Measurements from ENCODE around the gene PPIF. TPM values are rescaled to one million over a fixed set of nuclear protein-coding genes. Genes with fewer than 3 reads are reported as not detected.

Gene PPIF
- total RNA-seq, 1 experiment from 2014 or later, result 133 TPM

DNA sequence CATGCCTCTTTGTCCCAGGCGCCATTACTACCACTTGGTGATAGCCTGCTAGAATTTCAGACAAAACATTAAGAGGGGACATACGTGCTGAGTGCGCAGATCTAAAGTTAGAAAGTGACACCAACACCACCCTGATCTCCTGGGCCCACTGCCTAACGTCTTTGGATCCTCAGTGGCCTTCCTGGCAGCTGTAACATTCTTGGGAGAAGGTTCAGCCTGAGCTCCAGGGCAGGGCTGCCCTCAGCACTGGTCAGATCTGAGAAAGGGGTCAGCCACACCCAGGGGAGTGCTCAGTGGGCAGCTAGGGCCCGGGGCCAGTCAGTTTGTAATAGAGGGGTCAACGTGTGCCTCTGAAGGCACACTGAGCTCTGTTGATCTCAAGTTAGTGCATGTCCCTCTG, 49.8 kb downstream of the PPIF start:
- no peaks in the 10 kb centered on the region for H3K9me3 Mint-ChIP-seq (ENCODE audit: unreplicated experiment)
- intact Hi-C loops (cut with micrococcal nuclease; ENCODE audit: unreplicated experiment), result no loop called here
- H3K36me3 Mint-ChIP-seq (ENCODE audit: insufficient read depth, unreplicated experiment), result no peaks in the 10 kb centered on the region
- no peaks in the 10 kb centered on the region for H3K9me3 ChIP-seq
- H3K27me3 ChIP-seq (replicated peaks; ENCODE audit: control insufficient read depth, insufficient read depth, low read length), result no peaks in the 10 kb centered on the region
- BruUV-seq (replicated peaks), result no TSS peak
- H3K27me3 Mint-ChIP-seq (ENCODE audit: insufficient read depth, unreplicated experiment), result no peaks in the 10 kb centered on the region
- H3K27ac Mint-ChIP-seq (ENCODE audit: unreplicated experiment), result no peak overlapping the region
- no peaks in the 10 kb centered on the region for H3K36me3 ChIP-seq (ENCODE audit: control insufficient read depth, insufficient read depth, low read length)
- ChIA-PET CTCF (no interaction called here), POLR2A (no interaction called here)
- peaks cover 13% of the 10 kb centered on the region for H3K4me1 Mint-ChIP-seq (ENCODE audit: low read depth, unreplicated experiment)
- DNase-seq, result no peak
- H3K4me3 ChIP-seq (ENCODE audit: low read depth, low read length), result no peak overlapping the region
- no peak overlapping the region for H3K4me3 Mint-ChIP-seq (ENCODE audit: unreplicated experiment)
- no peak for TF ChIP-seq CTCF (IDR thresholded peaks at IDR 0.05; ENCODE audit: insufficient read depth in 1 of 2, low read depth in 1 of 2, low read length in 1 of 2, severe bottlenecking in 1 of 2, unreplicated experiment in 1 of 2)
- H3K4me1 ChIP-seq, result no peaks in the 10 kb centered on the region

DNA sequence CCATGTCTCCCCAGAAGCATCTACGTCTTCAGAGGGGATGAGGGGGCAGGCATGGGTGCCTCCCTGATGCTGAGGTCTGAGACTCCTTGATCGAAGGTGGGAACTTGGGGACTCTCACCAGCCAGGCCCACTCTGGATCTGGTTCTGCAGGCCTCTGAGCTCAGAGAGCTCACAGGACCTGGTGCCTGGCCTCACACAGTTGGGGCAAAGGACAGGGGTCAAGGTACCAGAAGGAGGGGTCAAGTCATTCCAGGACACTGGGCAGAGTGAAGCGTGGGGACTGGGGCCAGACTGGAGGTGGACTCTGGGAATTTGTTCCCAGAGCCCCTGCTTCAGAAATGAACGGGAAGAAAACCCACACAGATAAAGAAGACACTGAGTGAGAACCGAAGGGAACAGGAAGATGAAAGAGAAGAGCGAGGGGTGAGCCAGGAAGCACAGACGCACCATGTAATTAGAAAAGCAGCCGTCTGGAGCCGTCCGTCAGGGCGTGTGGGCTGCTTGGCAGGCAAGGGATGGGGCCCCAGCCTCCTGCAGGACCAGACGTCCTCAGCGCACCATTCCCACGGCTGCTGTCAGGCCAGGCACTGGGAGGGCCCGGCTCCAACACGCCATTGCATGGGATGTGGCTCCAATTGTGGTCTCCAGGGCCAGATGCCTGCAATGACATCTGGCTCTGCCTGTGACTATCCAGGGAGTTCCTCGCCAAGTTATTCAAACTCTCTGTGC, 50.5 kb downstream of the PPIF start:
- ChIA-PET POLR2A (no interaction called here), CTCF (interaction anchor here (0.6 kb wide), 1 partner anchor 19 kb away, joined by 3 read pairs; no protein-coding TSS in a partner anchor)
- TF ChIP-seq CTCF (IDR thresholded peaks at IDR 0.05; ENCODE audit: insufficient read depth in 1 of 2, low read depth in 1 of 2, low read length in 1 of 2, severe bottlenecking in 1 of 2, unreplicated experiment in 1 of 2), result no peak
- Mint-ChIP-seq H3K4me1 (ENCODE audit: low read depth, unreplicated experiment) (peaks cover 13% of the 10 kb centered on the region), H3K9me3 (ENCODE audit: unreplicated experiment) (no peaks in the 10 kb centered on the region), H3K27ac (ENCODE audit: unreplicated experiment) (no peak overlapping the region), H3K4me3 (ENCODE audit: unreplicated experiment) (no peak overlapping the region), H3K27me3 (ENCODE audit: insufficient read depth, unreplicated experiment) (no peaks in the 10 kb centered on the region), H3K36me3 (ENCODE audit: insufficient read depth, unreplicated experiment) (no peaks in the 10 kb centered on the region)
- no peak overlapping the region for H3K4me3 ChIP-seq (ENCODE audit: low read depth, low read length)
- H3K4me1 ChIP-seq, result no peaks in the 10 kb centered on the region
- DNase-seq, result no peak
- no peaks in the 10 kb centered on the region for H3K9me3 ChIP-seq
- intact Hi-C loops (cut with micrococcal nuclease; ENCODE audit: unreplicated experiment), result no loop called here
- no TSS peak for BruUV-seq (replicated peaks)
- H3K27me3 ChIP-seq (replicated peaks; ENCODE audit: control insufficient read depth, insufficient read depth, low read length), result no peaks in the 10 kb centered on the region
- H3K36me3 ChIP-seq (ENCODE audit: control insufficient read depth, insufficient read depth, low read length), result no peaks in the 10 kb centered on the region

- no peak overlapping the region for H3K4me3 Mint-ChIP-seq (ENCODE audit: unreplicated experiment)
- H3K9me3 ChIP-seq, result no peaks in the 10 kb centered on the region
- H3K9me3 Mint-ChIP-seq (ENCODE audit: unreplicated experiment), result no peaks in the 10 kb centered on the region
- TF ChIP-seq CTCF (IDR thresholded peaks at IDR 0.05; ENCODE audit: insufficient read depth in 1 of 2, low read depth in 1 of 2, low read length in 1 of 2, severe bottlenecking in 1 of 2, unreplicated experiment in 1 of 2), result no peak
- ChIA-PET POLR2A (no interaction called here), CTCF (no interaction called here)
- H3K27me3 Mint-ChIP-seq (ENCODE audit: insufficient read depth, unreplicated experiment), result no peaks in the 10 kb centered on the region
- H3K36me3 Mint-ChIP-seq (ENCODE audit: insufficient read depth, unreplicated experiment), result no peaks in the 10 kb centered on the region
- H3K4me3 ChIP-seq (ENCODE audit: low read depth, low read length), result no peak overlapping the region
- DNase-seq, result no peak
- H3K36me3 ChIP-seq (ENCODE audit: control insufficient read depth, insufficient read depth, low read length), result no peaks in the 10 kb centered on the region
- BruUV-seq (replicated peaks), result no TSS peak
- no peaks in the 10 kb centered on the region for H3K27me3 ChIP-seq (replicated peaks; ENCODE audit: control insufficient read depth, insufficient read depth, low read length)
- no peaks in the 10 kb centered on the region for H3K4me1 ChIP-seq
- peaks cover 15% of the 10 kb centered on the region for H3K4me1 Mint-ChIP-seq (ENCODE audit: low read depth, unreplicated experiment)
- no peak overlapping the region for H3K27ac Mint-ChIP-seq (ENCODE audit: unreplicated experiment)
- intact Hi-C loops (cut with micrococcal nuclease; ENCODE audit: unreplicated experiment), result no loop called here
These were observed 51.4 kb downstream of the PPIF start for GRCh38 chr10:79398642-79399041.
